ENCODE data around the gene CRELD2.

CRELD2 gene

DNA sequence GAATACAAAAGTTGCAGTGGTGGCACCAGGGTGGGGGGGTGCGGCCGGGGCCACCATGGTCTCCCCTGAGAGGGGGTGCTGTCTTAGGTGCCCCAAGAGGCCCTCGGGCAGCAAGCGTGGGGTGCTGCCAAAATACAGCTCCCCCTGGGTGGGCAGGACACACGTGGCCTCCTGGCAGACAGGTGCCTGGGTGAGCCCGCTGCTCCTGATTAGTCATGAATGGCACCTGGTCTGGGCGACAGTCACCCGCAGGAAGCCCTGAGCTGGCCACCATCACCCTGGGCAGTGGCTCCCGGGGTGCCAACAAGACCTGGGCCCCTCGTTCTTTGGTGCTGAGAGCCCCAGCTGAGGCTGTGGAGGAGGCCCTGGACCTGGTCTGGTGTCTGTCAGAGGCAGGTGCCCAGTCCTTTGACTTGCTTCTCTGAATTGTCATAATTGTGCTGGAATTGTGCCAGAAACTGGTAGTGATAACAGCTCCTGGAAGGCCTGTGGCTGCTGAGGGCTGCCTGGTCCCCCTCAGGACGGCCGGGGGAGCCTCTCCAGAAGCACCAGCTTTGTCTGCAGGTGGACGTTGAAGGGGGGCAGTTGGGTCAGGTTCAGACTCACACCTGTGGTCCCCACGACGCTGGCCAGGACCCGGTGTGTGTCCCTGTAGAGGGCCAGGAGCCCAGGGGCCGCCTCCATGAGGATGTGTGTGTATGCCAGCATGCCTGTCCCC is 15.0 kb upstream of the CRELD2 start:
- no peak for DNase-seq (ENCODE audit: low read depth)
- TF ChIP-seq, protein P1, sequence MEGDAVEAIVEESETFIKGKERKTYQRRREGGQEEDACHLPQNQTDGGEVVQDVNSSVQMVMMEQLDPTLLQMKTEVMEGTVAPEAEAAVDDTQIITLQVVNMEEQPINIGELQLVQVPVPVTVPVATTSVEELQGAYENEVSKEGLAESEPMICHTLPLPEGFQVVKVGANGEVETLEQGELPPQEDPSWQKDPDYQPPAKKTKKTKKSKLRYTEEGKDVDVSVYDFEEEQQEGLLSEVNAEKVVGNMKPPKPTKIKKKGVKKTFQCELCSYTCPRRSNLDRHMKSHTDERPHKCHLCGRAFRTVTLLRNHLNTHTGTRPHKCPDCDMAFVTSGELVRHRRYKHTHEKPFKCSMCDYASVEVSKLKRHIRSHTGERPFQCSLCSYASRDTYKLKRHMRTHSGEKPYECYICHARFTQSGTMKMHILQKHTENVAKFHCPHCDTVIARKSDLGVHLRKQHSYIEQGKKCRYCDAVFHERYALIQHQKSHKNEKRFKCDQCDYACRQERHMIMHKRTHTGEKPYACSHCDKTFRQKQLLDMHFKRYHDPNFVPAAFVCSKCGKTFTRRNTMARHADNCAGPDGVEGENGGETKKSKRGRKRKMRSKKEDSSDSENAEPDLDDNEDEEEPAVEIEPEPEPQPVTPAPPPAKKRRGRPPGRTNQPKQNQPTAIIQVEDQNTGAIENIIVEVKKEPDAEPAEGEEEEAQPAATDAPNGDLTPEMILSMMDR (conservative IDR thresholded peaks at IDR 0.05; ENCODE audit: control insufficient read depth, insufficient read depth, low read depth, low read length): no peak
- H3K4me3 ChIP-seq (ENCODE audit: control insufficient read depth, low read depth, low read length): no peak overlapping the region

DNA sequence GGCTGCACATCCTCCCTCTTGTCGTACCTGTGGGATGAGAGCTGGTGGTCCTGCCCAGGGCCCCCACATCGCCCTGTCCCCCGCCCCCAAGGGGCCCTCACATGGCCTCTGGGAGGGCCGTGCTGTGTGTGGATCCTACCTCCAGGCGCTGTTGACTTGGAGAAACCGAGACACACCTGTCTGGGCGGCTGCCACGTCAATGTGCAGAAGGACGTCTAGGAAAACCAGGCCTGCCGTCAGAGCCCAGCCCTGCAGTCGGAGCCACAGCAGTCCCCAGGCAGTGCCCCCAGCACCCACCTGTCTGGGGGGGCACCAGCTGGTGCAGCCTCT is 14.4 kb upstream of the CRELD2 start:
- TF ChIP-seq, protein P1 (conservative IDR thresholded peaks at IDR 0.05; ENCODE audit: control insufficient read depth, insufficient read depth, low read depth, low read length): no peak
- H3K4me3 ChIP-seq (ENCODE audit: control insufficient read depth, low read depth, low read length): no peak overlapping the region
- DNase-seq (ENCODE audit: low read depth): no peak

DNA sequence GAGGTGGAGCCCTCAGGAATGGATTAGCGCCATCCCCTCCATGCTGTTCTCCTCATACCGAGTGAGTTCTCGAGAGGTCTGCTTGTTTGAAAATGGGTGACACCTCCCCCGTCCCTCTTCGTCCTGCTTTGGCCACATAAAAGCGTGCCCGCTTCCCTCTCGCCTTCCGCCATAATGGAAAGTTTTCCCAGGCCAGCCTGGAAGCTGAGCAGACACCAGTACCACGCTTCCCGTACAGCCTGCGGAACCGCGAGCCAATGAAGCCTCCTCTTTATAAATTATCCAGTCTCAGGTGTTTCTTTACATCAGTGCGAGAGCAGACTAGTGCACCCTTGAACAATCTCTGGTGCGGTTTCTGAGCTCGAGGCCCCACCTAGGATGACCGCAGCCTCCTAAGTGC is 13.0 kb upstream of the CRELD2 start:
- TF ChIP-seq, protein P1 (conservative IDR thresholded peaks at IDR 0.05; ENCODE audit: control insufficient read depth, insufficient read depth, low read depth, low read length): no peak
- no peak for DNase-seq (ENCODE audit: low read depth)
- no peak overlapping the region for H3K4me3 ChIP-seq (ENCODE audit: control insufficient read depth, low read depth, low read length)

DNA sequence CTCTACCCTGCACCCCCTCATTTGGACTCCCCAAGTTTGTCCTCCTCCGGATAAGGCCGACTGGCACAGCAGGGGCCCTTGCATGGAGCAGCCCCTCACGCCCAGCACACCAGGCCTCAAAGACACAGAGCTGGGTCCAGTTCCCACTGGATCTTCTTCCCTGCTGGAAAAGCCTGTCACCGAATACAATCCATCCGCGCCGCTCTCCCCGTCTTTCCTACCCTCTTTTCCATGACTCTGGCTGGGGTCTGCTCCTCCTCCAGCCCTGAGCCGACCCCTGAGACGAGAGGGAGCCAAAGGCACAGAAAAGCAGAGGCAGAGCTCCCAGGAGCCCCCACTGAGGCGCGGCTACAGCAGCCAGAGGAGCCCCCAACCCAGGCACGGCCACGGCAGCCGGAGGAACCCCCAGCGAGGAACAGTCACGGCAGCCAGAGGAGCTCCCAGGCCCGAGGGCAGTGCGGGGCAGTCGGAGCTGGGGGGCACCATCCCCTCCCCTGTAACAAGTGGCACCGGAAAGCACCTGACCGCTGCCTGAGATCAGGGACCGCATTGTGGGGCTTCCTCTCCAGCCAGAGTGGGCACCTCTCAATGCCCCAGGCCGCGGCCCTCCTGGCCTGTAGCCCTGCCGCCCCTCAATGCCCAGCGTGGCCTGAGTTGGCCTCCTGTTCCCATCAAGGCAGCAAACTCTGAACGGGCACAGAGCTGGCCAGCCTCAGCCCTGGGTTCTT is 12.2 kb upstream of the CRELD2 start:
- DNase-seq (ENCODE audit: low read depth): no peak
- TF ChIP-seq, protein P1 (conservative IDR thresholded peaks at IDR 0.05; ENCODE audit: control insufficient read depth, insufficient read depth, low read depth, low read length): no peak
- no peak overlapping the region for H3K4me3 ChIP-seq (ENCODE audit: control insufficient read depth, low read depth, low read length)

DNA sequence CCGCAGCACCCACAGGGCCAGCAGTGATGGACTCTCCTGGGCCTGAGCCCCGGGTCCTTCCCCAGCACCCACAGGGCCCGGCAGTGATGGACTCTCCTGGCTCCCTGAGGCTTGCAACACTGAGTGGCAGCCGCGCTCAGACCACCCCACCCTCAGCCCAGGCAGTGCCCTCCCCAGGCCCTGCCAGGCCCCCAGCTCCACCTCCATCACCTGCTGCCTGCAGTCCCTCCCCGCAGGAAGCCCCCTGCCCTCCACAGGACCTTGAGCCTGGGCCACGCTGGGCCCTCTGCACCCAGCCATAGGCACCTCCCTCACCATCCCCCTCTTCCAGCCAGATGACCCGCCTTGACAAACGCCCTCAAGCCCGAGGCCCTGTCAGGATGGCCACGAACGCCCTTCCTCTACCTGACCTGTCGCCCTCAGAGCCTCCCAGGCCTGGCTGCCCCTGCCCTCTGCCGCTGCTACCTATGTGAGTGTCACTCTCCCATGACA is 11.6 kb upstream of the CRELD2 start:
- TF ChIP-seq, protein P1 (conservative IDR thresholded peaks at IDR 0.05; ENCODE audit: control insufficient read depth, insufficient read depth, low read depth, low read length): no peak
- DNase-seq (ENCODE audit: low read depth): no peak
- H3K4me3 ChIP-seq (ENCODE audit: control insufficient read depth, low read depth, low read length): no peak overlapping the region

DNA sequence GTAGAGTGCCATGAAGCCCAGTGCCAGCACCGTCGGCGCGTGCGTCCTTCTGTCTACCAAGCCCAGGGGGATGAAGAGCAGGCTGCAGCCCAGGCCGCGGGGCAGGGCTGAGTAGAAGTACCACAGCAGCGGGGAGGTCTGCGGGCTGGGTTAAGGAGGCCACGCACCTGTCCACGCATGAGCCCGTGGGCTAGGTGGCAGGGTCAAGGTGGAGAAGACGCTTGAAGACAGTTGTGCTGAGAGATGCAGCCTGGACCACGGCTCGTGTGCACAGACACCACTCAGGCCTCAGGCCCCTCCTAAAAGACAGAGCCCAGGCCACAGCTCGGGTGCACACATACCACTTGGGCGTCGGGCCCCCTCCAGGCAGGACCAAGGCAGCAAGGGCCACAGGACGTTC is 10.6 kb upstream of the CRELD2 start:
- TF ChIP-seq, protein P1 (conservative IDR thresholded peaks at IDR 0.05; ENCODE audit: control insufficient read depth, insufficient read depth, low read depth, low read length): no peak
- DNase-seq (ENCODE audit: low read depth): no peak

More for the DNA sequence above, 10.6 kb upstream of the CRELD2 start:
- H3K4me3 ChIP-seq (ENCODE audit: control insufficient read depth, low read depth, low read length): no peak overlapping the region

Measured in fibroblast of mammary gland (primary cell).